AG04449 (cell line): ENCODE data around the gene SETBP1.

Source experiments
- CTCF ChIA-PET: fragments of 350-600 bp; formaldehyde crosslinking; extraction: SDS; loops from one replicate; lab custom pipeline; 2021; ENCODE audit warnings: antibody characterized with exemption; lab: Yijun Ruan, JAX
- POLR2A ChIA-PET: fragments of 400-600, 350-600 bp; formaldehyde crosslinking; extraction: SDS; loops from one replicate; lab custom pipeline; 2020; ENCODE audit warnings: antibody characterized with exemption, inconsistent platforms; lab: Yijun Ruan, JAX
- DNase-seq: peaks from one replicate; pipeline ENCODE4 v3.0.0-alpha.2; 2010; ENCODE audit warnings: low read depth, low spot score
- H3K4me3 ChIP-seq: 2 replicates; pipeline ENCODE4 v1.5.1; 2011; ENCODE audit warnings: low read depth, mild to moderate bottlenecking, control low read depth, low read length
- CTCF ChIP-seq: IDR thresholded peaks from one replicate; pipeline ENCODE4 v1.5.1; 2011; ENCODE audit warnings: mild to moderate bottlenecking, moderate library complexity, low read length, control low read depth, inconsistent platforms; ENCODE audit not compliant: insufficient read depth; ENCODE audit errors: missing control alignments

The SETBP1 gene

GRCh38 chr18:44842588-44843412 is 162.1 kb downstream of the SETBP1 start:
- TF ChIP-seq CTCF, result no peak
- ChIA-PET CTCF (no interaction called here), POLR2A (no interaction called here)

GRCh38 chr18:44844486-44844885 is 163.8 kb downstream of the SETBP1 start:
- no peak overlapping the region for H3K4me3 ChIP-seq
- CTCF ChIA-PET, result no interaction called here
- no peak for DNase-seq
- TF ChIP-seq CTCF, result no peak
- POLR2A ChIA-PET, result no interaction called here

More at GRCh38 chr18:44842588-44843412, 162.1 kb downstream of the SETBP1 start:
- H3K4me3 ChIP-seq, result no peak overlapping the region
- DNase-seq, result no peak

- no peak for DNase-seq
- ChIA-PET CTCF (no interaction called here), POLR2A (no interaction called here)
- TF ChIP-seq CTCF, result no peak
- H3K4me3 ChIP-seq, result no peak overlapping the region
These were observed 165.8 kb downstream of the SETBP1 start for GRCh38 chr18:44846450-44846849.

- CTCF ChIA-PET, result no interaction called here
- H3K4me3 ChIP-seq, result no peak overlapping the region
- no peak for DNase-seq
- POLR2A ChIA-PET, result no interaction called here
- TF ChIP-seq CTCF, result no peak
These were observed 168.1 kb downstream of the SETBP1 start for GRCh38 chr18:44848644-44849335.

- no peak overlapping the region for H3K4me3 ChIP-seq
- no peak for DNase-seq
- TF ChIP-seq CTCF, result no peak
- CTCF ChIA-PET, result no interaction called here
- POLR2A ChIA-PET, result no interaction called here
These were observed 168.7 kb downstream of the SETBP1 start for GRCh38 chr18:44849361-44849760.

GRCh38 chr18:44850001-44850400 is 169.3 kb downstream of the SETBP1 start:
- CTCF ChIA-PET, result no interaction called here
- no peak for TF ChIP-seq CTCF

More at GRCh38 chr18:44850001-44850400, 169.3 kb downstream of the SETBP1 start:
- no peak for DNase-seq
- POLR2A ChIA-PET, result no interaction called here
- H3K4me3 ChIP-seq, result no peak overlapping the region
